Activated CD4-positive, alpha-beta T cell treated with anti-CD3 and anti-CD28 coated beads, Interleukin-2, Interleukin-6, amounts not matched to agents 100 ng/mL and 50 ng/mL, durations not matched to agents 16 hours and 8 hours (primary cell): ENCODE measurements around the gene USF3.

ENCODE experiments used
- DNase-seq: peaks from one replicate; pipeline ENCODE4 v3.0.0-alpha.2; 2020

Gene USF3

GRCh38 chr3:113698213-113698742 lies 1.8 kb upstream of the USF3 start:
- no peak for DNase-seq

GRCh38 chr3:113697500-113698090 lies 1.2 kb upstream of the USF3 start:
- no peak for DNase-seq

GRCh38 chr3:113696658-113697499 lies 437 bp upstream of the USF3 start:
- peak; percentile 99 for DNase-seq

DNA sequence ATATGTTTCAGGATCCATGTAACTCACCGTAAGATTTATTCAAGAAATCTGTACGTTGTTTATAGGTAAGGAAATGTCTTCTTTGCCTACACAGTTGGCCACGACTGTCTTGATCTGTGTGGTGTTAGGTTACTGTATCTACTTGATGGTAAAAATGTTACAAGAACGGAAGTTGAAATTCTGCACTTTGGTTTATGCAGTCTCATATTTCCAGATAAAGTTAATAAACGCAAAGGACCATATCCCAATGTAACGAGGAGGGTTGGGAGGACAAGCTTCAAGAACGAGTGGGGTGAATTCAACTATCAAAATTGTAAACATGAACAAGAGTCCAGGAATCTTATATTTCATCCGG lies 1.0 kb downstream of the USF3 start:
- DNase-seq: no peak

- DNase-seq: no peak
Measured at GRCh38 chr3:113690482-113690881, 6.0 kb downstream of the USF3 start.

- no peak for DNase-seq
Measured at GRCh38 chr3:113685956-113686721, 10.3 kb downstream of the USF3 start.

GRCh38 chr3:113685124-113685523 lies 11.3 kb downstream of the USF3 start:
- no peak for DNase-seq

DNA sequence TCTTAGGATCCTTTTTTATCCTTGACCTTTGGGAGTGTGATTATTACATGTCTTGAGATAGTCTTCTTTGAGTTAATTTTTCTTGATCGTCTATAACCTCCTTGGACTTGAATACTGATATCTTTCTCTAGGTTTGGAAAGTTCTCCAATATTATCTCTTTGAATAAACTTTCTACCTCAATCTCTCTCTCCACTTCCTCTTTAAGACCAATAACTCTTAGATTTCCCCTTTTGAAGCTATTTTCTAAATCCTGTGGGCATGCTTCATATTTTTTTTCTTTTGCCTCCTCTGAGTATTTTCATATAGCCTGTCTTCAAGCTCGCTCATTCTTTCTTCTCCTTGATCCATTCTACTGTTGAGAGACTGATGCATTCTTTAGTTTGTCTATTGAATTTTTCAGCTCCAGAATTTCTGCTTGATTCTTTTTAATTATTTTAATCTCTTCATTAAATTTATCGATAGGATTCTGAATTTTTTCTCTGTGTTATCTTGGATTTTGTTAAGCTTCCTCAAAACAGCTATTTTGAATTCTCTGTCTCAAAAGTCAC lies 12.1 kb downstream of the USF3 start:
- DNase-seq: no peak

DNA sequence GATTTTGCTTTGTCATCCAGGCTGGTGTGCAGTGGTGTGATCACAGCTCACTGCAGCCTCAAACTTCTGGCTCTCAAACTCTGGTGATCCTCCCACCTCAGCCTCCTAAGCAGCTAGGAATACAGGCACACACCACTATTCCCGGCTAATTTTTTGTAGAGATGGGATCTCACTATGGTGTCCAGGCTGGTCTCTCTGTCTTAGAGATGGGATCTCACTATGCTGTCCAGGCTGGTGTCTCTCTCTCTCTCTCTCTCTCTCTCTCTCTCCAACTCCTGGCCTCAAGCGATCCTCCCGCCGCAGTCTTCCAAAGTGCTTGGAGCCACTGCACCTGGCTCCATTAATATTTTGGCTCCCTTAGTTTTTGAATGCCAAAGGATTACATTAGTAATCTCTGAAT lies 17.7 kb downstream of the USF3 start:
- no peak for DNase-seq

- DNase-seq: no peak
Measured at GRCh38 chr3:113677737-113678136, 18.7 kb downstream of the USF3 start.

DNA sequence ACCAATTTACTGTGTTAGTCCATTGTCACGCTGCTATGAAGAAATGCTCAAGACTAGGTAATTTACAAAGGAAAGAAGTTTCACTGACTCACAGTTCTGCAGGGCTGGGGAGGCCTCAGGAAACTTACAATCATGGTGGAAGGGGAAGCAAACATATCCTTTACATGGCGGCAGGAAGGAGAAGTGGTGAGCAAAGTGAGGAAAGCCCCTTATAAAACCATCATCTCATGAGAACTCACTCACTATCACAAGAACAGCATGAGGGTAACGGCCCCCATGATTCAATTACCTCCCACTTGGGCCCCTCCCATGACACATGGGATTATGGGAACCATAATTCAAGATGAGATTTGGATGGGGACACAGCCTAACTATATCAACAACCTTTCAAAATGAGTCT lies 20.2 kb downstream of the USF3 start:
- DNase-seq: no peak

- DNase-seq: no peak
Measured at GRCh38 chr3:113673593-113673992, 22.8 kb downstream of the USF3 start.

- no peak for DNase-seq
Measured at GRCh38 chr3:113668015-113668414, 28.4 kb downstream of the USF3 start.

DNA sequence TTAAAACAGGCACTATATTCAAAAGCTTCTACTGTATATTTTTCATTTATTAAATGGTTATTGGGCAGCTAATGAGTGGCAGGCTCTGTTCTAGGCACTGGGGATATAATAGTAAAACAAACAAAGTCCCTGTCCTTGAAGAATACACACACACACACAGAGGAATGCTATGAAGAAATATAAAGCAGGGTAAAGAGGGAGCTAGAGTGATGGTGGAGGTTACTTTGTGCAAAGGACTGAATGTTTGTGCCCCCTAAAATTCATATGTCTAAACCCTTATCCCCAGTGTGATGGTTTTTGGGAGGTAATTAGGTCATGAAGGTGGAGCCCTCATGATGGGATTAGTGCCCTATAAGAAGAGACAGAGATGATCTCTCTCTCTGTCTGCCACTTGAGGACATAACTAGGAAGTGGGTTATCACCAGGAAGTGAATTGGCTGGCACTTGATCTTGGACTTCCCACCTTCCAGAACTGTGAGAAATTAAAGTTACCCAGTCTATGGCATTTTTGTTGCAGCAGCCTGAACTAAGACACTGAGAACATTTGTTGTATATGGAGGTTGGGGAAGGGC lies 31.8 kb downstream of the USF3 start:
- DNase-seq: no peak

GRCh38 chr3:113663761-113664160 lies 32.7 kb downstream of the USF3 start:
- no peak for DNase-seq

GRCh38 chr3:113663324-113663750 lies 33.1 kb downstream of the USF3 start:
- DNase-seq: no peak

GRCh38 chr3:113662824-113663223 lies 33.6 kb downstream of the USF3 start:
- no peak for DNase-seq

GRCh38 chr3:113660896-113661295 lies 35.5 kb downstream of the USF3 start:
- no peak for DNase-seq

GRCh38 chr3:113660458-113660857 lies 36.0 kb downstream of the USF3 start:
- no peak for DNase-seq

- no peak for DNase-seq
Measured at GRCh38 chr3:113659996-113660395, 36.4 kb downstream of the USF3 start.

- DNase-seq: no peak
Measured at GRCh38 chr3:113659101-113659541, 37.3 kb downstream of the USF3 start.

- no peak for DNase-seq
Measured at GRCh38 chr3:113658107-113658506, 38.3 kb downstream of the USF3 start.

- no peak for DNase-seq
Measured at GRCh38 chr3:113654851-113655250, 41.6 kb downstream of the USF3 start.
